Astrocyte (in vitro differentiated cells and primary cell): ENCODE measurements around the gene HEY2.

Experiments
- EZH2 ChIP-seq: IDR thresholded peaks from 2 replicates; pipeline ENCODE4 v1.6.1; 2012; ENCODE audit warnings: mild to moderate bottlenecking, low read length, inconsistent platforms; ENCODE audit not compliant: insufficient read depth
- TF ChIP-seq, protein P1 (sequence below): IDR thresholded peaks from 2 replicates; pipeline ENCODE4 v1.5.1; 2011; ENCODE audit warnings: low read depth, mild to moderate bottlenecking, inconsistent platforms, low read length, moderate library complexity; ENCODE audit not compliant: insufficient read depth

DNA sequence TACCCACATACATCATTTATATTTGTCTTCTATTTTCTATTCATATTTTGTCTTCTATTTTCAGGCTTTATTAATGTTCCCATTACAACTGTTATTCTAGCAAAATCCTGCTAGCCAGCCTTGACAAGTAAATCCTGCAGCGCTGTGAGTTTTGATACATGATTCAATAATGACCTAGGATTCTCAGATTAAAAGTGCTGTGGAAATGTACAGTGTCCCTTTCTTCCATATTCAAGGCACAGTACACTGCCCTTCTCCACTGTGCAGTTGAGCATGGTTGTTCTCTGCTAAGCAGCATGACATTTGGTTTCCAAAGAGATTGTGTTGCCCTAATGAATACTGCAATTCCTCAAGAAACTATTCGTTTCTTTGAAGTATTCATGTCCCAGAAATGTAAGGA is 5.8 kb upstream of the HEY2 start:
- TF ChIP-seq, protein P1, sequence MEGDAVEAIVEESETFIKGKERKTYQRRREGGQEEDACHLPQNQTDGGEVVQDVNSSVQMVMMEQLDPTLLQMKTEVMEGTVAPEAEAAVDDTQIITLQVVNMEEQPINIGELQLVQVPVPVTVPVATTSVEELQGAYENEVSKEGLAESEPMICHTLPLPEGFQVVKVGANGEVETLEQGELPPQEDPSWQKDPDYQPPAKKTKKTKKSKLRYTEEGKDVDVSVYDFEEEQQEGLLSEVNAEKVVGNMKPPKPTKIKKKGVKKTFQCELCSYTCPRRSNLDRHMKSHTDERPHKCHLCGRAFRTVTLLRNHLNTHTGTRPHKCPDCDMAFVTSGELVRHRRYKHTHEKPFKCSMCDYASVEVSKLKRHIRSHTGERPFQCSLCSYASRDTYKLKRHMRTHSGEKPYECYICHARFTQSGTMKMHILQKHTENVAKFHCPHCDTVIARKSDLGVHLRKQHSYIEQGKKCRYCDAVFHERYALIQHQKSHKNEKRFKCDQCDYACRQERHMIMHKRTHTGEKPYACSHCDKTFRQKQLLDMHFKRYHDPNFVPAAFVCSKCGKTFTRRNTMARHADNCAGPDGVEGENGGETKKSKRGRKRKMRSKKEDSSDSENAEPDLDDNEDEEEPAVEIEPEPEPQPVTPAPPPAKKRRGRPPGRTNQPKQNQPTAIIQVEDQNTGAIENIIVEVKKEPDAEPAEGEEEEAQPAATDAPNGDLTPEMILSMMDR, result no peak
- no peak for TF ChIP-seq EZH2
